ENCODE measurements around the gene ETFBKMT. TPM values are rescaled to one million over a fixed set of nuclear protein-coding genes. Genes with fewer than 3 reads are reported as not detected.

The ETFBKMT gene
- total RNA-seq, 1 donor from 2014 or later: 2.8 TPM

- TF ChIP-seq, protein P1, sequence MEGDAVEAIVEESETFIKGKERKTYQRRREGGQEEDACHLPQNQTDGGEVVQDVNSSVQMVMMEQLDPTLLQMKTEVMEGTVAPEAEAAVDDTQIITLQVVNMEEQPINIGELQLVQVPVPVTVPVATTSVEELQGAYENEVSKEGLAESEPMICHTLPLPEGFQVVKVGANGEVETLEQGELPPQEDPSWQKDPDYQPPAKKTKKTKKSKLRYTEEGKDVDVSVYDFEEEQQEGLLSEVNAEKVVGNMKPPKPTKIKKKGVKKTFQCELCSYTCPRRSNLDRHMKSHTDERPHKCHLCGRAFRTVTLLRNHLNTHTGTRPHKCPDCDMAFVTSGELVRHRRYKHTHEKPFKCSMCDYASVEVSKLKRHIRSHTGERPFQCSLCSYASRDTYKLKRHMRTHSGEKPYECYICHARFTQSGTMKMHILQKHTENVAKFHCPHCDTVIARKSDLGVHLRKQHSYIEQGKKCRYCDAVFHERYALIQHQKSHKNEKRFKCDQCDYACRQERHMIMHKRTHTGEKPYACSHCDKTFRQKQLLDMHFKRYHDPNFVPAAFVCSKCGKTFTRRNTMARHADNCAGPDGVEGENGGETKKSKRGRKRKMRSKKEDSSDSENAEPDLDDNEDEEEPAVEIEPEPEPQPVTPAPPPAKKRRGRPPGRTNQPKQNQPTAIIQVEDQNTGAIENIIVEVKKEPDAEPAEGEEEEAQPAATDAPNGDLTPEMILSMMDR (IDR thresholded peaks at IDR 0.05): no peak
- no peak for DNase-seq
- H3K27ac ChIP-seq: no peak overlapping the region
- peaks cover 4% of the 10 kb centered on the region for H3K4me1 ChIP-seq
- intact Hi-C loops (cut with DNase I): no loop called here
- no peaks in the 10 kb centered on the region for H3K9me3 ChIP-seq
- no peak overlapping the region for H3K4me3 ChIP-seq
- peak; percentile 42 for ATAC-seq
- no peaks in the 10 kb centered on the region for H3K27me3 ChIP-seq
- H3K36me3 ChIP-seq: no peaks in the 10 kb centered on the region
Measured at GRCh38 chr12:31650918-31651317, 8.6 kb upstream of the ETFBKMT start.

GRCh38 chr12:31651893-31652521, 7.5 kb upstream of the ETFBKMT start:
- no peak overlapping the region for H3K4me3 ChIP-seq
- no peaks in the 10 kb centered on the region for H3K9me3 ChIP-seq
- intact Hi-C loops (cut with DNase I): no loop called here
- H3K4me1 ChIP-seq: peaks cover 4% of the 10 kb centered on the region
- TF ChIP-seq, protein P1 (IDR thresholded peaks at IDR 0.05): no peak
- no peak overlapping the region for H3K27ac ChIP-seq
- no peak for DNase-seq
- no peaks in the 10 kb centered on the region for H3K36me3 ChIP-seq
- ATAC-seq: no peak
- no peaks in the 10 kb centered on the region for H3K27me3 ChIP-seq

DNA sequence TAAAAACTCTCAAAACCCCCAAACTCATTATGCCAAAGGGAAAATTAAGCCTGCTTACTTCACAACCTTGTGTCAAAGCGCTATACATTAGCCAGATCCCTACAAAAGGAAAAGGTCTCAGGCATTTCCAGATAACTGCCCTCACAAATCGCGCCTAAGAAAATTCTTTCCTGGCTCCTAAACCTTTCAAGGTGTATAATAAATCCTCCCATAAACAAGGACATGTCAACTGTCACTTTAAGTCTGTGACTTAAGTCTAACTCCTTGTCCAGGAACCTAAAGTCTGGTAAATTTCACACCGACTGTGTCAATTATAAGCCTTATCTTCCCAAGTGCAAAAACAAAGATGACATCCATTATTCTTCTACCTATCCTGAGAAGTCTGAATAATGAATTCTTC, 4.3 kb upstream of the ETFBKMT start:
- intact Hi-C loops (cut with DNase I): no loop called here
- H3K36me3 ChIP-seq: no peaks in the 10 kb centered on the region
- no peaks in the 10 kb centered on the region for H3K27me3 ChIP-seq
- ATAC-seq: no peak
- TF ChIP-seq, protein P1 (IDR thresholded peaks at IDR 0.05): no peak
- no peak overlapping the region for H3K4me3 ChIP-seq
- no peak overlapping the region for H3K27ac ChIP-seq
- no peaks in the 10 kb centered on the region for H3K9me3 ChIP-seq
- peaks cover 7% of the 10 kb centered on the region for H3K4me1 ChIP-seq
- no peak for DNase-seq

- H3K4me3 ChIP-seq: no peak overlapping the region
- ATAC-seq: no peak
- intact Hi-C loops (cut with DNase I): no loop called here
Measured at GRCh38 chr12:31655792-31656191, 3.7 kb upstream of the ETFBKMT start.

DNA sequence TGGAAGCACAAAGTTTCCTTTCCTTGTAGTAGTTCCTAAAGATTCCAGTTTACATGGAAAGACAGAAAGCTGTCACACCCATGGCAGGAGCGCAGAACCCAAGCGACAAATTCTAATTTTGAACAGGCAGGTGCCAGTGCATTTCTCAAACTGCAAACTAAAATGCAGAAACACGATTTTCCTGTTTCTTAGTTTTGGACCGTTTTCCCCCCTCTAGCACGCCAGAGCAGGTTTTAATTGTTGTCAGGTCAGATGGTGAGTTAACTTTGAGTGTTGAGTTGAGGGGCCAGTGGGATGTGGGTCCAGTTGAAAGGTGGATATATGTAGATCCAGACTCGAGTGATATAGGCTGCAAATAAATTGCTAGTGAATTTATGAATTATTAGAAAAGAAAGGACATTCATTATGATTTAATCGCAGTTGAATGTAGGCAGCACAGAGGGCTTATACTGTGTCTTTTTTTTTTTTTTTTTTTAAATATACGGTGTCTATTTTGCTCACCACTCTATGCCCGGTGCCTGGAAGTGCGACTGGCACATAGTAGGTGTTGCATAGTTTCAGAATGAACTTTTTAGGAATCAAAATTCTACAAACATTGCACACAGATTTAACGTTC, 909 bp upstream of the ETFBKMT start:
- TF ChIP-seq, protein P1 (IDR thresholded peaks at IDR 0.05): no peak
- no peaks in the 10 kb centered on the region for H3K27me3 ChIP-seq
- H3K27ac ChIP-seq: peak overlapping the region; percentile 96
- H3K36me3 ChIP-seq: no peaks in the 10 kb centered on the region
- H3K4me3 ChIP-seq: peak overlapping the region; percentile 94
- intact Hi-C loops (cut with DNase I): no loop called here
- peaks cover 3% of the 10 kb centered on the region for H3K4me1 ChIP-seq
- H3K9me3 ChIP-seq: no peaks in the 10 kb centered on the region
- no peak for DNase-seq
- no peak for ATAC-seq

More at GRCh38 chr12:31655792-31656191, 3.7 kb upstream of the ETFBKMT start:
- no peaks in the 10 kb centered on the region for H3K36me3 ChIP-seq
- peaks cover 7% of the 10 kb centered on the region for H3K4me1 ChIP-seq
- TF ChIP-seq, protein P1 (IDR thresholded peaks at IDR 0.05): no peak
- no peak overlapping the region for H3K27ac ChIP-seq
- no peak for DNase-seq
- H3K27me3 ChIP-seq: no peaks in the 10 kb centered on the region
- no peaks in the 10 kb centered on the region for H3K9me3 ChIP-seq

All from upper lobe of right lung (tissue), 1 donor.